Measurements from ENCODE around the gene FAM184A. TPM values are rescaled to one million over a fixed set of nuclear protein-coding genes. Genes with fewer than 3 reads are reported as not detected.

The FAM184A gene
- total RNA-seq, 3 donors from 2014 or later: 7.0 to 12.8 (median 7.5) TPM

DNA sequence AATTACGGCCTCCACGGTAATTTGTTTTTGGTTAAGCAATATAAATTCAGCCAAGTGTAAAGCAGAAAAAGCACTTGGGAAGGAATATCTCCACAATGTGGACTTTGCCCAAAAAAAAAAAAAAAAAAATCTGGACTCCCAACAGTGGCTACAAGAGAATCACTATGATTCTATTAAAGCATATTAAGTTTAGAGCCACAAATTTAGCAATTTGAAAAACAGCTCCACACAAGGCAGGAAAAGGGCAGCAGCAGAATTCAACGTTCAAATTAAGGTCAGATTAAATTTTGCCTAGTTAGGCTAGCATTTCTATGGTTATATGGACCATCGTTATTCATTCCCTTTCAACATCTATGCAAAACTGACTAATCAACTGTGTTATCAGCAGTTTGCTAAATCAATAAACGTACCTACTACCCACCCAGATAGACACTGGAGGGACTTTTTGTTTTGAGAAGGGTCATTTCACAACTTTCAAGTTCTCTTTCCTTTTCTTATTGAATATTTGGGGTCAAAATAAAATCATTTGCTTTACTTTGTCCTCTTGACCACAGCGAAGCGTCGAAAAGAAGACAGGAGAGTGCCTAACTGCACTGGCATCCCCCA is 144.5 kb downstream of the FAM184A start:
- peak overlapping the region; percentile 66 to 72 (median 67) for H3K4me3 ChIP-seq
- H3K27ac ChIP-seq: peak overlapping the region; percentile 83 to 91
- intact Hi-C loops (cut with DNase I; ENCODE audit: low total_unique reads): no loop called here
- H3K36me3 ChIP-seq: no peaks in the 10 kb centered on the region
- TF ChIP-seq POLR2AphosphoS5 (IDR thresholded peaks at IDR 0.05): no peak
- TF ChIP-seq, protein P1, sequence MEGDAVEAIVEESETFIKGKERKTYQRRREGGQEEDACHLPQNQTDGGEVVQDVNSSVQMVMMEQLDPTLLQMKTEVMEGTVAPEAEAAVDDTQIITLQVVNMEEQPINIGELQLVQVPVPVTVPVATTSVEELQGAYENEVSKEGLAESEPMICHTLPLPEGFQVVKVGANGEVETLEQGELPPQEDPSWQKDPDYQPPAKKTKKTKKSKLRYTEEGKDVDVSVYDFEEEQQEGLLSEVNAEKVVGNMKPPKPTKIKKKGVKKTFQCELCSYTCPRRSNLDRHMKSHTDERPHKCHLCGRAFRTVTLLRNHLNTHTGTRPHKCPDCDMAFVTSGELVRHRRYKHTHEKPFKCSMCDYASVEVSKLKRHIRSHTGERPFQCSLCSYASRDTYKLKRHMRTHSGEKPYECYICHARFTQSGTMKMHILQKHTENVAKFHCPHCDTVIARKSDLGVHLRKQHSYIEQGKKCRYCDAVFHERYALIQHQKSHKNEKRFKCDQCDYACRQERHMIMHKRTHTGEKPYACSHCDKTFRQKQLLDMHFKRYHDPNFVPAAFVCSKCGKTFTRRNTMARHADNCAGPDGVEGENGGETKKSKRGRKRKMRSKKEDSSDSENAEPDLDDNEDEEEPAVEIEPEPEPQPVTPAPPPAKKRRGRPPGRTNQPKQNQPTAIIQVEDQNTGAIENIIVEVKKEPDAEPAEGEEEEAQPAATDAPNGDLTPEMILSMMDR (IDR thresholded peaks at IDR 0.05): no peak
- TF ChIP-seq POLR2A (IDR thresholded peaks at IDR 0.05): no peak
- H3K27me3 ChIP-seq: no peaks in the 10 kb centered on the region
- H3K9me3 ChIP-seq: no peaks in the 10 kb centered on the region
- DNase-seq (ENCODE audit: low spot score in 2 of 2): no peak
- H3K4me1 ChIP-seq: peaks cover 0 to 7% of the 10 kb centered on the region in 2 donors

DNA sequence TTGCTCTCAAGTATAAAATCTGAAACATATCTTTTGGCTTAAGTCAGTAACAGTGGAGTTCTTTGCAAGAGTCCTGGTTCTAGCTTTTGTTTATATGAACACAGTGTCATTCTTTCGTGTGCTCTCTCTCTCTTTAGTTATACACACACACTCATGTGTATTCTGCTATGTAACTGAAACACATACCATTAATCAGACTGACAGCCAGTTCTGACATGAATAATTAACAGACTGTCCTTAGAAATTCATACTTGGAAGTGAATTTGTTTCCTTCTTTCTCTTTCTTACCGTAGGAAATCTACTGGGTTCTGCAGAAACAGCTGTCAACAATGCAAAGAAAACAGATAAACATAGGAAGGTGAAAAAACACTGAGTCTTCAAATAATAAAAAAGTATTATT is 146.0 kb downstream of the FAM184A start:
- intact Hi-C loops (cut with DNase I; ENCODE audit: low total_unique reads): no loop called here
- H3K4me1 ChIP-seq: peaks cover 0 to 7% of the 10 kb centered on the region in 2 donors

DNA sequence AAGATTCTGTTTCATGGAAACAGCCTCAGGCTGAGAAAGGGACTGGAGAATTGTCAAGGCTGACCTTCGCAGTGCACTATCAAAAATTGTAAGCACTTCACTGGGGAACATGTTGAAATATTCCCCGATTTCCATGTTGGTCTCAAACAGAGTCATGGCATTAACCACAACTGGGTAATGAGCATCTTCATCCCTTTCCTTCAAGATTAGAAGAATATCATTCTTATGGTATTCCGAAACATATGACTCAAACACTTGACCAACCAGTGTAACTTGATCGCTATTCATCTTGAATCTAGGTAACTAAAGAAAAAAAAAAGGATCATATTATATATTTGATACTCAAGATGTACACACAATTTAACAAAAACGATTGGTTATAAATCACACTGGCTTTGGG is 147.0 kb downstream of the FAM184A start:
- Histone ChIP-seq H3K9me3 (no peaks in the 10 kb centered on the region), H3K27me3 (no peaks in the 10 kb centered on the region), H3K36me3 (no peaks in the 10 kb centered on the region), H3K27ac (no peak overlapping the region), H3K4me1 (peaks cover 0 to 7% of the 10 kb centered on the region in 2 donors), H3K4me3 (no peak overlapping the region)
- no peak for TF ChIP-seq POLR2AphosphoS5 (IDR thresholded peaks at IDR 0.05)
- TF ChIP-seq, protein P1 (IDR thresholded peaks at IDR 0.05): no peak
- no peak for TF ChIP-seq POLR2A (IDR thresholded peaks at IDR 0.05)
- DNase-seq (ENCODE audit: low spot score in 2 of 2): no peak
- intact Hi-C loops (cut with DNase I; ENCODE audit: low total_unique reads): no loop called here

More for the DNA sequence above, 146.0 kb downstream of the FAM184A start:
- Histone ChIP-seq H3K27me3 (no peaks in the 10 kb centered on the region), H3K4me3 (no peak overlapping the region), H3K9me3 (no peaks in the 10 kb centered on the region), H3K36me3 (no peaks in the 10 kb centered on the region), H3K27ac (no peak overlapping the region)
- DNase-seq (ENCODE audit: low spot score in 2 of 2): no peak
- TF ChIP-seq POLR2AphosphoS5 (IDR thresholded peaks at IDR 0.05) (no peak), POLR2A (IDR thresholded peaks at IDR 0.05) (no peak)
- TF ChIP-seq, protein P1 (IDR thresholded peaks at IDR 0.05): no peak

DNA sequence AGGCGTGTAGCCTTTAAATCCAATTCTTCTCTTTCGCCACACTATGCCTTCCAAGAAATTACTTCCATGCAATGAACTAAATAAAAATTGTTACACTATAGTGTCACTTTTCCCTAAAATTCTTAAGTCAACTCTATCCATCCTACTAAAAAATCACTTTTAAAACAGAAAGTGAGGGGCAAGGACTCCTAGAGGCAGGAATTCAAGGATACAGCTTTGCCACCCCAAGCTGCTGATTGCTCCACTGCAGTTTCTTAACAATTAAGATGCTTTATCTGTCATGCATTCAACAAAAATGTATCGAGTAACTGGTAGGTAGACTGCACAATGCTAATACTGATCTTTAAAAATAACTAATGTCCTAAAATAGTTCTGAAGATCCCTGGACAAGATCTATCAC is 147.8 kb downstream of the FAM184A start:
- no peaks in the 10 kb centered on the region for H3K27me3 ChIP-seq
- no peaks in the 10 kb centered on the region for H3K9me3 ChIP-seq
- H3K36me3 ChIP-seq: no peaks in the 10 kb centered on the region
- intact Hi-C loops (cut with DNase I; ENCODE audit: low total_unique reads): no loop called here
- no peak overlapping the region for H3K27ac ChIP-seq
- TF ChIP-seq POLR2AphosphoS5 (IDR thresholded peaks at IDR 0.05): no peak
- TF ChIP-seq POLR2A (IDR thresholded peaks at IDR 0.05): no peak
- TF ChIP-seq, protein P1 (IDR thresholded peaks at IDR 0.05): no peak
- H3K4me1 ChIP-seq: peaks cover 0 to 7% of the 10 kb centered on the region in 2 donors
- DNase-seq (ENCODE audit: low spot score in 2 of 2): no peak
- no peak overlapping the region for H3K4me3 ChIP-seq

DNA sequence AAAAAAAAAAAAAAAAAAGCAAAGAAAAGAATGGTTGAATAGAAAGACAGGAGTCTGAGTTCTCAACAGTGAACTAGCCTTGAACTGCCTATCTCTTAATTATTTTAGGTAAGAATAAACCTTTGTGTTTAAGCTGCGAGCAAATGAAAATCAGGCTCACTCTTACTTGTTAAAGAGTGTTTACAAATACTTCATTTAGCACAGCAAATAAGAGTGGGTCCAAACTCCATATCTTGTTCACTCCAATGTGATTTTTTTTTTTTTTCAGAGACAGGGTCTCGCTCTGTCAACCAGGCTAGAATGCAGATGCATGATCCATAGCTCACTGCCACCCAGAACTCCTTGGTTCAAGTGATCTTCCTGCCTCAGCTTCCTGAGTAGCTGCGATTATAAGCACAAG is 155.4 kb downstream of the FAM184A start:
- H3K4me1 ChIP-seq: no peaks in the 10 kb centered on the region

More for the DNA sequence above, 155.4 kb downstream of the FAM184A start:
- Histone ChIP-seq H3K9me3 (no peaks in the 10 kb centered on the region), H3K27ac (no peak overlapping the region), H3K4me3 (no peak overlapping the region), H3K36me3 (no peaks in the 10 kb centered on the region), H3K27me3 (no peaks in the 10 kb centered on the region)
- no peak for TF ChIP-seq POLR2AphosphoS5 (IDR thresholded peaks at IDR 0.05)
- TF ChIP-seq, protein P1 (IDR thresholded peaks at IDR 0.05): no peak
- no peak for TF ChIP-seq POLR2A (IDR thresholded peaks at IDR 0.05)
- intact Hi-C loops (cut with DNase I; ENCODE audit: low total_unique reads): no loop called here
- no peak for DNase-seq (ENCODE audit: low spot score in 2 of 2)

Data from breast epithelium (tissue), 4 donors.